Tibial artery (tissue), 4 donors: ENCODE measurements around the gene DOCK10.

ENCODE experiments used
- DNase-seq, 2 donors: peaks; one replicate each; pipeline ENCODE4 v3.0.0-alpha.2; 2019
- H3K27ac ChIP-seq, 2 donors: fragments of 200-600 bp; sonication (generic) in 1 of 2; 1 replicate in 1 of 2; 2 replicates in 1 of 2; pipeline ENCODE4 v1.5.1; 2018 to 2019; ENCODE audit warnings: mild to moderate bottlenecking in 1 of 2
- H3K27me3 ChIP-seq, 2 donors: fragments of 200-600 bp; sonication (generic) in 1 of 2; one replicate each; pipeline versions ENCODE4 v1.5.1 to v1.6.0; 2016 to 2019
- H3K36me3 ChIP-seq, 3 donors: fragments of 200-600 bp; sonication (generic) in 2 of 3; one replicate each; pipeline ENCODE4 v1.5.1; 2016 to 2019; ENCODE audit warnings: mild to moderate bottlenecking in 2 of 3
- H3K4me1 ChIP-seq, 4 donors: fragments of 200-600 bp; sonication (generic) in 2 of 4; 1 replicate in 3 of 4; 2 replicates in 1 of 4; pipeline ENCODE4 v1.5.1; 2016 to 2019
- H3K4me3 ChIP-seq, 2 donors: fragments of 200-600 bp; sonication (generic) in 1 of 2; 1 replicate in 1 of 2; 2 replicates in 1 of 2; pipeline ENCODE4 v1.5.1; 2018 to 2019; ENCODE audit warnings: mild to moderate bottlenecking in 2 of 2
- H3K9me3 ChIP-seq, 3 donors: fragments of 200-600 bp; sonication (generic) in 1 of 3; one replicate each; pipeline ENCODE4 v1.5.1; 2016 to 2019
- CTCF ChIP-seq, 2 experiments: fragments of 200-600 bp in 1 of 2; fragments of 450-650 bp in 1 of 2; IDR thresholded peaks; one replicate each; pipeline ENCODE4 v1.5.1; 2017 to 2019; ENCODE audit warnings: antibody characterized with exemption in 2 of 2, mild to moderate bottlenecking in 1 of 2, moderate library complexity in 1 of 2
- intact Hi-C: fragments of 100-400 bp; cut with DNase I; formaldehyde crosslinking; loops from one replicate; pipeline ENCODE4 v1.15.0; 2023; ENCODE audit warnings: low total_unique reads

Gene DOCK10

DNA sequence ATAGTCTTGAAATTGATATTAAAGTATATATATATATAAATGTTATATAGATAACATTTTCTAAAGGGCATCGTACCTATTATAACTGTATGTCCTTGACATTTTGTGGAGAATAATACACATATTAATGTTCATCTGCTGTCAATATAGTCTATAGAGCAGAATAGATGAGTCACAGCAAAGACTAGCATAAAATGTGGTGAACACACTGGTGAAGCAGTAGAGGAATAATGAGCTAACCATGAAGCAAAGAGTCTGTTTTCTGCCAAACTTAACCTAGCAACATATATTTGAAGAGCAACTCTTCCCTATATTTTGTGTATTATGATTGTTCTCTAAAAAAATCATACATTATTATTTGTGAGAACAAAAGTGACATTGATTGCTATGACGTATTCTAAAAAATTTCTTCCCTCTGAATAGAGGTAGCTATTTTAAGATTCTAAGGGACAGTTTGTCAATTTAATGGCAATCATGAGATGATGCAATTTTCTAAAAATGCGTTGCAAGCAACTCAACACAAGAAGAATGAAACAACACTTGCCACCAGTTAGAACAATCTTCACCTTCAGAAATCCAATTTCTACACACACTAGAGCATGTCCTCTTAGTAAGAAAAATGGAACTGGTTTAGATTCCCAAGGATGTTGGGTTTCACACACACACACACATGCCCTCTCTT is 22.0 kb downstream of the DOCK10 start:
- Histone ChIP-seq H3K9me3 (no peaks in the 10 kb centered on the region), H3K4me3 (no peak overlapping the region), H3K4me1 (peaks cover 0 to 5% (median 0%) of the 10 kb centered on the region in 4 donors), H3K27me3 (no peaks in the 10 kb centered on the region), H3K36me3 (no peaks in the 10 kb centered on the region), H3K27ac (no peak overlapping the region)
- intact Hi-C loops = no loop called here
- TF ChIP-seq CTCF (IDR thresholded peaks at IDR 0.05) = no peak
- DNase-seq = no peak

- no peak overlapping the region for H3K27ac ChIP-seq
- peaks cover 0 to 5% (median 0%) of the 10 kb centered on the region in 4 donors for H3K4me1 ChIP-seq
- no peaks in the 10 kb centered on the region for H3K36me3 ChIP-seq
- intact Hi-C loops = no loop called here
- no peak overlapping the region for H3K4me3 ChIP-seq
- no peaks in the 10 kb centered on the region for H3K9me3 ChIP-seq
- no peak for DNase-seq
- TF ChIP-seq CTCF (IDR thresholded peaks at IDR 0.05) = no peak
- no peaks in the 10 kb centered on the region for H3K27me3 ChIP-seq
Observed at GRCh38 chr2:225019105-225019504, 23.2 kb downstream of the DOCK10 start.

GRCh38 chr2:225017713-225018112 is 24.6 kb downstream of the DOCK10 start:
- Histone ChIP-seq H3K36me3 (no peaks in the 10 kb centered on the region), H3K27me3 (no peaks in the 10 kb centered on the region), H3K27ac (no peak overlapping the region), H3K9me3 (no peaks in the 10 kb centered on the region), H3K4me1 (peaks cover 0 to 5% (median 0%) of the 10 kb centered on the region in 4 donors), H3K4me3 (no peak overlapping the region)
- intact Hi-C loops = no loop called here
- DNase-seq = no peak
- TF ChIP-seq CTCF (IDR thresholded peaks at IDR 0.05) = no peak

- Histone ChIP-seq H3K27ac (no peak overlapping the region), H3K4me1 (peaks cover 0 to 4% (median 0%) of the 10 kb centered on the region in 4 donors), H3K36me3 (no peaks in the 10 kb centered on the region), H3K9me3 (no peaks in the 10 kb centered on the region), H3K27me3 (no peaks in the 10 kb centered on the region), H3K4me3 (no peak overlapping the region)
- no peak for DNase-seq
- TF ChIP-seq CTCF (IDR thresholded peaks at IDR 0.05) = no peak
- intact Hi-C loops = no loop called here
Observed at GRCh38 chr2:225017098-225017685, 25.1 kb downstream of the DOCK10 start.

- H3K27ac ChIP-seq = no peak overlapping the region
- H3K36me3 ChIP-seq = no peaks in the 10 kb centered on the region
- no peaks in the 10 kb centered on the region for H3K9me3 ChIP-seq
- TF ChIP-seq CTCF (IDR thresholded peaks at IDR 0.05) = no peak
- no peak for DNase-seq
- H3K27me3 ChIP-seq = no peaks in the 10 kb centered on the region
- intact Hi-C loops = no loop called here
- H3K4me3 ChIP-seq = no peak overlapping the region
- H3K4me1 ChIP-seq = no peaks in the 10 kb centered on the region
Observed at GRCh38 chr2:225013425-225014365, 28.6 kb downstream of the DOCK10 start.
